DND-41 (cell line): Measurements from ENCODE around the gene BATF.

Source experiments
- ATAC-seq: fragments of 200-7000 bp; cut with Tn5 transposase; 3 replicates; pipeline ENCODE4 v1.9.1; 2021; ENCODE audit warnings: low read depth; ENCODE audit not compliant: insufficient read depth
- DNase-seq: peaks from one replicate; pipeline ENCODE4 v3.0.0-alpha.2; 2020
- H2AFZ ChIP-seq: 2 replicates; pipeline ENCODE4 v1.6.0; 2012; ENCODE audit warnings: low read depth, low read length
- H3K27ac ChIP-seq: 2 replicates; pipeline ENCODE4 v1.5.1; 2012; ENCODE audit warnings: low read length, inconsistent platforms
- H3K27me3 ChIP-seq: fragments of 200-600 bp; sonication (generic); 2 replicates; pipeline ENCODE4 v1.6.0; 2012; ENCODE audit warnings: low read length, mild to moderate bottlenecking, inconsistent platforms; ENCODE audit not compliant: insufficient read depth, poor library complexity
- H3K36me3 ChIP-seq: 2 replicates; pipeline ENCODE4 v1.5.1; 2012; ENCODE audit warnings: low read length, inconsistent platforms; ENCODE audit not compliant: insufficient read depth
- H3K4me1 ChIP-seq: 2 replicates; pipeline ENCODE4 v1.5.1; 2012; ENCODE audit warnings: mild to moderate bottlenecking, low read length; ENCODE audit not compliant: insufficient read depth
- H3K4me2 ChIP-seq: 2 replicates; pipeline ENCODE4 v1.6.0; 2012; ENCODE audit warnings: mild to moderate bottlenecking, moderate library complexity, low read length, inconsistent platforms; ENCODE audit not compliant: insufficient read depth
- H3K4me3 ChIP-seq, 2 experiments: fragments of 200-600 bp in 1 of 2; shearing (Covaris generic) in 1 of 2; 2 replicates each; pipeline ENCODE4 v1.5.1; 2012 to 2016; ENCODE audit warnings: inconsistent platforms in 2 of 2, low read length in 2 of 2, mild to moderate bottlenecking in 2 of 2, low read depth in 1 of 2, moderate library complexity in 1 of 2
- H3K79me2 ChIP-seq: 2 replicates; pipeline ENCODE4 v1.6.0; 2012; ENCODE audit warnings: low read length, inconsistent platforms; ENCODE audit not compliant: insufficient read depth
- H3K9ac ChIP-seq: 2 replicates; pipeline ENCODE4 v1.6.0; 2012; ENCODE audit warnings: low read depth, mild to moderate bottlenecking, inconsistent platforms, low read length, moderate library complexity
- H3K9me3 ChIP-seq: 2 replicates; pipeline ENCODE4 v1.5.1; 2012; ENCODE audit warnings: low read length, moderate library complexity, mild to moderate bottlenecking, inconsistent platforms; ENCODE audit not compliant: insufficient read depth, severe bottlenecking
- H4K20me1 ChIP-seq: 2 replicates; pipeline ENCODE4 v1.6.0; 2012; ENCODE audit warnings: low read length; ENCODE audit not compliant: insufficient read depth
- EZH2 ChIP-seq: IDR thresholded peaks from 3 replicates; pipeline ENCODE4 v1.6.1; 2012; ENCODE audit warnings: borderline replicate concordance, low read depth, mild to moderate bottlenecking, moderate library complexity, low read length, inconsistent platforms; ENCODE audit not compliant: severe bottlenecking
- TF ChIP-seq, protein P1 (sequence below): IDR thresholded peaks from 2 replicates; pipeline ENCODE4 v1.5.1; 2012; ENCODE audit warnings: borderline replicate concordance, low read length, moderate library complexity, mild to moderate bottlenecking; ENCODE audit not compliant: poor library complexity, severe bottlenecking; ENCODE audit errors: extremely low read depth

The BATF gene

DNA sequence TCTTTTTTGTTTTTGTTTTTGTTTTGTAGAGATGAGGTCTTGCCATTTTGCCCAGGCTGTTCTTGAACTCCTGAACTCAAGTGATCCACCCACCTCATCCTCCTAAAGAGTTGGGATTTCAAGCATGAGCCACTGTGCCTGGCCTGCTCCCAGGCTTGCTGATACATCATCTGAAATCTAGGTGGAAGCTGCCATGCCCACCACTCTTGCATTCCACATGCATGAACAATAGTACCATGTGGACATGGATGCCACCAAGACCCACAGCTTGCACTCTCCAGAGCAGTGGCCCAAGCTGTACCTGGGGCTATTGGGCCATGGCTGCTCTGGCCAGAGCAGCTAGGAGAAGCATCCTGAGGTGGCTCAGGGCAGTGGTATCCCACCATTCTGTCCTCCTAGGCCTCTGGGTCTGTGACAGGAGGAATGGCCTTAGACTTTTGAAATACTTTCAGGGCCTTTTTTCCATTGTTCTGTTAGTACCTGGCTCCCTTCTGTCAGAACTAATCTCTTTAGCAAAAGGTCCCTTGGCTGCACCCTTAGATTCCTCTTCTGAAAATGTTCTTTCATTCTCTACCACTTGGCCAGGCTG, 69.8 kb downstream of the BATF start:
- DNase-seq: no peak
- no peaks in the 10 kb centered on the region for H4K20me1 ChIP-seq

DNA sequence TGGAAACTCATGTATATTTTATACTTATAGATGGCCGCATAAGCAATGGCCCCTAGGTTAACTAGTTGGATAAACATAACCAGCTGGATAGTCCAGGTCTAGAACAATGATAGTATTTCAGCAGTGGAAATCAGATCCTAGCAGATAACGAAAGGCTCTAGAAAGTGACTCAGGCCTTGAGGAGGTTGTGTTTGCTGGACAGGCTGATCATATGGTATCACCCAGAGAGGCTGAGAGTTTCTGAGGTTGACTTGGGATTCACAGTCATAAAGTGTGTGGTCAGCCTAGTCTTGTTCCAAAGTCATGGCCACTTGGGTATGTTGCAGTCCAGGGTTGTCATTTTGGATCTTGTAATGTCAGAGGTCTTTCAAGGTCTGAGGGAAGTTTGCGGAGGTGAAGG, 73.0 kb downstream of the BATF start:
- Histone ChIP-seq H3K4me2 (no peak overlapping the region), H3K9me3 (peaks cover 3% of the 10 kb centered on the region), H3K4me1 (no peaks in the 10 kb centered on the region), H3K27ac (no peak overlapping the region), H3K27me3 (peaks cover 6% of the 10 kb centered on the region), H3K4me3 (no peak overlapping the region), H2AFZ (no peak overlapping the region), H3K79me2 (no peaks in the 10 kb centered on the region), H3K36me3 (no peaks in the 10 kb centered on the region), H4K20me1 (no peaks in the 10 kb centered on the region), H3K9ac (no peak overlapping the region)
- no peak for DNase-seq
- TF ChIP-seq, protein P1, sequence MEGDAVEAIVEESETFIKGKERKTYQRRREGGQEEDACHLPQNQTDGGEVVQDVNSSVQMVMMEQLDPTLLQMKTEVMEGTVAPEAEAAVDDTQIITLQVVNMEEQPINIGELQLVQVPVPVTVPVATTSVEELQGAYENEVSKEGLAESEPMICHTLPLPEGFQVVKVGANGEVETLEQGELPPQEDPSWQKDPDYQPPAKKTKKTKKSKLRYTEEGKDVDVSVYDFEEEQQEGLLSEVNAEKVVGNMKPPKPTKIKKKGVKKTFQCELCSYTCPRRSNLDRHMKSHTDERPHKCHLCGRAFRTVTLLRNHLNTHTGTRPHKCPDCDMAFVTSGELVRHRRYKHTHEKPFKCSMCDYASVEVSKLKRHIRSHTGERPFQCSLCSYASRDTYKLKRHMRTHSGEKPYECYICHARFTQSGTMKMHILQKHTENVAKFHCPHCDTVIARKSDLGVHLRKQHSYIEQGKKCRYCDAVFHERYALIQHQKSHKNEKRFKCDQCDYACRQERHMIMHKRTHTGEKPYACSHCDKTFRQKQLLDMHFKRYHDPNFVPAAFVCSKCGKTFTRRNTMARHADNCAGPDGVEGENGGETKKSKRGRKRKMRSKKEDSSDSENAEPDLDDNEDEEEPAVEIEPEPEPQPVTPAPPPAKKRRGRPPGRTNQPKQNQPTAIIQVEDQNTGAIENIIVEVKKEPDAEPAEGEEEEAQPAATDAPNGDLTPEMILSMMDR: no peak
- no peak for TF ChIP-seq EZH2
- no peak for ATAC-seq

More for the DNA sequence above, 69.8 kb downstream of the BATF start:
- peaks cover 11% of the 10 kb centered on the region for H3K27me3 ChIP-seq
- peaks cover 3% of the 10 kb centered on the region for H3K9me3 ChIP-seq
- H3K9ac ChIP-seq: no peak overlapping the region
- H3K4me2 ChIP-seq: no peak overlapping the region
- H3K36me3 ChIP-seq: no peaks in the 10 kb centered on the region
- no peak overlapping the region for H2AFZ ChIP-seq
- H3K4me3 ChIP-seq: no peak overlapping the region
- no peaks in the 10 kb centered on the region for H3K4me1 ChIP-seq
- no peak overlapping the region for H3K27ac ChIP-seq
- TF ChIP-seq EZH2: no peak
- TF ChIP-seq, protein P1: no peak
- no peak for ATAC-seq
- H3K79me2 ChIP-seq: no peaks in the 10 kb centered on the region
